ENCODE measurements around the gene WWOX. TPM values are rescaled to one million over a fixed set of nuclear protein-coding genes. Genes with fewer than 3 reads are reported as not detected.

The WWOX gene
- total and polyA plus RNA-seq, 2 of the 13 experiments (the other 11 are each of a cell fraction or from before 2014, with no cell fraction given), result 9.1 to 37.4 TPM

DNA sequence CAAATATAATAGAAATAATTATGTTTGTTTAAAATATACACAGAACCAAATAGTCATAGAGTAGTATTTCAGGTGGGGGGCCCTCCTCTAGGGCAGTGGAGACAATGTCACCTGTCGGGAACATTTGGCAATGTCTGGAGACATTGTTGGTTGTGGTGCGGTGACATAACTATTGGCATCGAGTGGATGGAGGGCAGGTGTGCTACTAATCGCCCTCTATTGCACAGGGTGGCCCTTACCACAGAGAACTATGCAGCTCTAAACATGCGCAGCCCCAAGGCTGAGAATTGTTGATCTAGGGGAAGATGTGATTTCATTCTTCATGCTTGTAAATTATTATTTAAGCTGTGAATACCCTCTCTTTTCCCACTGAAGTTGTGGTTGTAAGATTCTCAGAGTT, 594.0 kb downstream of the WWOX start (continued):
- TF ChIP-seq, protein P1, sequence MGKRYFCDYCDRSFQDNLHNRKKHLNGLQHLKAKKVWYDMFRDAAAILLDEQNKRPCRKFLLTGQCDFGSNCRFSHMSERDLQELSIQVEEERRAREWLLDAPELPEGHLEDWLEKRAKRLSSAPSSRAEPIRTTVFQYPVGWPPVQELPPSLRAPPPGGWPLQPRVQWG (CRISPR knock-in tag; IDR thresholded peaks at IDR 0.05; ENCODE audit: borderline replicate concordance, low read depth), result no peak
- no peak for TF ChIP-seq ARNT (IDR thresholded peaks at IDR 0.05)
- TF ChIP-seq GTF3A (CRISPR knock-in tag; conservative IDR thresholded peaks at IDR 0.05), result no peak
- TF ChIP-seq, protein P2, sequence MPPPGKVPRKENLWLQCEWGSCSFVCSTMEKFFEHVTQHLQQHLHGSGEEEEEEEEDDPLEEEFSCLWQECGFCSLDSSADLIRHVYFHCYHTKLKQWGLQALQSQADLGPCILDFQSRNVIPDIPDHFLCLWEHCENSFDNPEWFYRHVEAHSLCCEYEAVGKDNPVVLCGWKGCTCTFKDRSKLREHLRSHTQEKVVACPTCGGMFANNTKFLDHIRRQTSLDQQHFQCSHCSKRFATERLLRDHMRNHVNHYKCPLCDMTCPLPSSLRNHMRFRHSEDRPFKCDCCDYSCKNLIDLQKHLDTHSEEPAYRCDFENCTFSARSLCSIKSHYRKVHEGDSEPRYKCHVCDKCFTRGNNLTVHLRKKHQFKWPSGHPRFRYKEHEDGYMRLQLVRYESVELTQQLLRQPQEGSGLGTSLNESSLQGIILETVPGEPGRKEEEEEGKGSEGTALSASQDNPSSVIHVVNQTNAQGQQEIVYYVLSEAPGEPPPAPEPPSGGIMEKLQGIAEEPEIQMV (CRISPR knock-in tag; IDR thresholded peaks at IDR 0.05; ENCODE audit: low read depth), result no peak
- TF ChIP-seq SOX13 (IDR thresholded peaks at IDR 0.05), result no peak
- TF ChIP-seq SOX13 (CRISPR knock-in tag; conservative IDR thresholded peaks at IDR 0.05 in 1 of 2, IDR thresholded peaks at IDR 0.05 in 1 of 2), result no peak

DNA sequence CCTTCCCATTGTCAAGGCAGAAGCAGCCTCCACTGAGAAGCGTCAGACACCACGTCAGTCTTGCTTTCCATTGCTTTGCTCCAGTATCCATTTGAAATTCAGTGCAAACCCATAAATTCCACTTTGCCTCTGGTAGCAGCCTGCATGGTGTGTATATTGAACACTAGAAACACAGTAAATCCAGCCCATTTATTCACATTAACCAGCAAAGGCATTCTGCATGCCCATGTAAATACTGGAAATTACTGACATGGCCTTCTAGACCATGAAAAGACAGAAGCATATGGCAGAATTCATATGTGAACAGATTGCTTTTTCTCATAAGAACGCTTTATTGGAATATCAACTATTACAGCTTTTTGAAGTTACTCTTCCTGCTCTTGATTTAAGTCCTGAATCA, 595.0 kb downstream of the WWOX start:
- no peaks in the 10 kb centered on the region for H3K9me3 ChIP-seq (ENCODE audit: low read length)
- no peak overlapping the region for H3K27ac ChIP-seq (ENCODE audit: extremely low read length, insufficient read depth, low read length)
- no peak overlapping the region for H3K9ac ChIP-seq (ENCODE audit: insufficient read depth, low read depth, low read length)
- no peak for DNase-seq (ENCODE audit: low spot score)
- TF ChIP-seq, protein P3, sequence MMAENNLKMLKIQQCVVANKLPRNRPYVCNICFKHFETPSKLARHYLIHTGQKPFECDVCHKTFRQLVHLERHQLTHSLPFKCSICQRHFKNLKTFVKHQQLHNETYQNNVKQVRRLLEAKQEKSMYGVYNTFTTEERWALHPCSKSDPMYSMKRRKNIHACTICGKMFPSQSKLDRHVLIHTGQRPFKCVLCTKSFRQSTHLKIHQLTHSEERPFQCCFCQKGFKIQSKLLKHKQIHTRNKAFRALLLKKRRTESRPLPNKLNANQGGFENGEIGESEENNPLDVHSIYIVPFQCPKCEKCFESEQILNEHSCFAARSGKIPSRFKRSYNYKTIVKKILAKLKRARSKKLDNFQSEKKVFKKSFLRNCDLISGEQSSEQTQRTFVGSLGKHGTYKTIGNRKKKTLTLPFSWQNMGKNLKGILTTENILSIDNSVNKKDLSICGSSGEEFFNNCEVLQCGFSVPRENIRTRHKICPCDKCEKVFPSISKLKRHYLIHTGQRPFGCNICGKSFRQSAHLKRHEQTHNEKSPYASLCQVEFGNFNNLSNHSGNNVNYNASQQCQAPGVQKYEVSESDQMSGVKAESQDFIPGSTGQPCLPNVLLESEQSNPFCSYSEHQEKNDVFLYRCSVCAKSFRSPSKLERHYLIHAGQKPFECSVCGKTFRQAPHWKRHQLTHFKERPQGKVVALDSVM (CRISPR knock-in tag; IDR thresholded peaks at IDR 0.05), result no peak
- TF ChIP-seq ZFP36L2 (CRISPR knock-in tag; IDR thresholded peaks at IDR 0.05) (no peak), SP140L (CRISPR knock-in tag; IDR thresholded peaks at IDR 0.05; ENCODE audit: borderline replicate concordance) (no peak), ZNF383 (CRISPR knock-in tag; IDR thresholded peaks at IDR 0.05; ENCODE audit: borderline replicate concordance) (no peak)
- ChIA-PET POLR2A (no interaction called here), CTCF (ENCODE audit: low intra/inter-chr PET ratio, low total read pairs) (no interaction called here)
- peaks cover 2% of the 10 kb centered on the region; the same call in 1 of the 2 replicates for H3K4me1 ChIP-seq (ENCODE audit: insufficient read depth, low read length)
- 93% methylated on average over 3 of the region's 3 CpGs for WGBS (ENCODE audit: low lambda C conversion rate)
- H4K20me1 ChIP-seq (ENCODE audit: insufficient read depth, low read length), result no peaks in the 10 kb centered on the region
- ATAC-seq, result no peak
- FAIRE-seq, result no peak
- H2AFZ ChIP-seq (ENCODE audit: low read length), result no peak overlapping the region
- intact Hi-C loops (cut with micrococcal nuclease; ENCODE audit: unreplicated experiment) (no loop called here), in situ Hi-C loops (cut with HindIII; ENCODE audit: extremely low pct_ligation_motif_present, low pct_unique_long_range_greater_than_20kb) (no loop called here)
- no peaks in the 10 kb centered on the region for H3K27me3 ChIP-seq (ENCODE audit: control insufficient read depth in 1 of 2, insufficient read depth in 2 of 2, low read length in 2 of 2)
- H3K36me3 ChIP-seq (replicated peaks in 1 of 2; ENCODE audit: control insufficient read depth in 1 of 2, insufficient read depth in 2 of 2, low read length in 2 of 2), result no peaks in the 10 kb centered on the region
- H3K79me2 ChIP-seq (ENCODE audit: insufficient read depth, low read length), result no peaks in the 10 kb centered on the region
- no TSS peak for BruUV-seq (replicated peaks)
- no peak overlapping the region for H3K4me3 ChIP-seq (replicated peaks in 1 of 3; ENCODE audit: insufficient read depth in 1 of 3, low read depth in 2 of 3, low read length in 3 of 3)
- H3K4me2 ChIP-seq (ENCODE audit: low read depth, low read length), result no peak overlapping the region
